ENCODE measurements around the gene SUPT6H.

The SUPT6H gene

DNA sequence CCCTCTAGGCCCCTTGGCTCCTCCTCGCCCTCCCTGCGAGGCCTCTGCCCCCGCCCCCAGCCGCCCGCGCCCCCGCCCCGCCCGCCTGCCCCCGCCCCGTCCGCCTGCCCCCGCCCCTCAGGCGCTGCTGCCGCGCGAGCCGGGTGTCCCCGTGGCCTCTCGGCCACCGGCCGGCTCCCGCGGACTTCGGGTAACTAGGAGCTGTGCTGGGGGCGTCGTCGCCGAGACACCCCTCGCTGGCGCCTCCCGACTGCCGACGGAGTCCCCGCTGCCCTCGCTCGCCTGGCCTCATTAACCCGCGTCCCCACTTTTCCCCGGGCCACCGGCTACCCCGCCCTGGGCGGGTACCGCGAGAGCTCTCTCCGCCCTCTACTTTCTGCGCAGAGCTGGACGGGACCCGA is 64.2 kb downstream of the SUPT6H start, which contains the start of gene TLCD1:
TLCD1 (minus strand) TSS at position 8 of the 401 bp plus-strand sequence. CDS start 136 bp downstream, outside the sequence.
- H3K36me3 ChIP-seq (ENCODE audit: insufficient read depth, low read length) = peaks cover 43% of the 10 kb centered on the region
- H3K4me1 ChIP-seq (ENCODE audit: insufficient read depth, low read length, severe bottlenecking) = peaks cover 62% of the 10 kb centered on the region
- peak within 1 kb of the TSS; percentile 66 for H3K4me3 ChIP-seq (ENCODE audit: low read depth, low read length, poor library complexity, severe bottlenecking)
- peak within 1 kb of the TSS; percentile 91 for H3K4me2 ChIP-seq (ENCODE audit: low read length)
- no peaks in the 10 kb centered on the region for H3K9me3 ChIP-seq (ENCODE audit: low read length)
- no peaks in the 10 kb centered on the region for H4K20me1 ChIP-seq (ENCODE audit: insufficient read depth, low read length)
- H3K9ac ChIP-seq (ENCODE audit: low read length) = peak within 1 kb of the TSS; percentile 78
- no peaks in the 10 kb centered on the region for H3K9me2 ChIP-seq (ENCODE audit: low read depth, low read length)
- peaks cover 4% of the 10 kb centered on the region for H3K79me2 ChIP-seq (ENCODE audit: insufficient read depth, low read length)
- H3K27ac ChIP-seq (ENCODE audit: low read depth, low read length, poor library complexity, severe bottlenecking) = peak within 1 kb of the TSS; percentile 97
- no peaks in the 10 kb centered on the region for H3K27me3 ChIP-seq (ENCODE audit: insufficient read depth, low read length)
- H2AFZ ChIP-seq (ENCODE audit: low read length) = no peak within 1 kb of the TSS
- peaks cover 20% of the 10 kb centered on the region for H3F3A ChIP-seq (ENCODE audit: insufficient read depth, low read length)
- no peak for TF ChIP-seq EZH2 (IDR thresholded peaks at IDR 0.05; ENCODE audit: borderline replicate concordance, low read length)
- TF ChIP-seq, protein P1, sequence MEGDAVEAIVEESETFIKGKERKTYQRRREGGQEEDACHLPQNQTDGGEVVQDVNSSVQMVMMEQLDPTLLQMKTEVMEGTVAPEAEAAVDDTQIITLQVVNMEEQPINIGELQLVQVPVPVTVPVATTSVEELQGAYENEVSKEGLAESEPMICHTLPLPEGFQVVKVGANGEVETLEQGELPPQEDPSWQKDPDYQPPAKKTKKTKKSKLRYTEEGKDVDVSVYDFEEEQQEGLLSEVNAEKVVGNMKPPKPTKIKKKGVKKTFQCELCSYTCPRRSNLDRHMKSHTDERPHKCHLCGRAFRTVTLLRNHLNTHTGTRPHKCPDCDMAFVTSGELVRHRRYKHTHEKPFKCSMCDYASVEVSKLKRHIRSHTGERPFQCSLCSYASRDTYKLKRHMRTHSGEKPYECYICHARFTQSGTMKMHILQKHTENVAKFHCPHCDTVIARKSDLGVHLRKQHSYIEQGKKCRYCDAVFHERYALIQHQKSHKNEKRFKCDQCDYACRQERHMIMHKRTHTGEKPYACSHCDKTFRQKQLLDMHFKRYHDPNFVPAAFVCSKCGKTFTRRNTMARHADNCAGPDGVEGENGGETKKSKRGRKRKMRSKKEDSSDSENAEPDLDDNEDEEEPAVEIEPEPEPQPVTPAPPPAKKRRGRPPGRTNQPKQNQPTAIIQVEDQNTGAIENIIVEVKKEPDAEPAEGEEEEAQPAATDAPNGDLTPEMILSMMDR (IDR thresholded peaks at IDR 0.05; ENCODE audit: low read length) = no peak

GRCh38 chr17:28726627-28727491 is 64.9 kb downstream of the SUPT6H start:
- no peaks in the 10 kb centered on the region for H3K27me3 ChIP-seq (ENCODE audit: insufficient read depth, low read length)
- H3K9me3 ChIP-seq (ENCODE audit: low read length) = no peaks in the 10 kb centered on the region
- no peak for TF ChIP-seq EZH2 (IDR thresholded peaks at IDR 0.05; ENCODE audit: borderline replicate concordance, low read length)
- TF ChIP-seq, protein P1 (IDR thresholded peaks at IDR 0.05; ENCODE audit: low read length) = peak; percentile 96
- H3K79me2 ChIP-seq (ENCODE audit: insufficient read depth, low read length) = no peaks in the 10 kb centered on the region
- H3K4me3 ChIP-seq (ENCODE audit: low read depth, low read length, poor library complexity, severe bottlenecking) = peak overlapping the region; percentile 66
- H3K4me1 ChIP-seq (ENCODE audit: insufficient read depth, low read length, severe bottlenecking) = peaks cover 56% of the 10 kb centered on the region
- no peaks in the 10 kb centered on the region for H4K20me1 ChIP-seq (ENCODE audit: insufficient read depth, low read length)
- peaks cover 20% of the 10 kb centered on the region for H3F3A ChIP-seq (ENCODE audit: insufficient read depth, low read length)
- no peaks in the 10 kb centered on the region for H3K9me2 ChIP-seq (ENCODE audit: low read depth, low read length)
- H3K9ac ChIP-seq (ENCODE audit: low read length) = peak overlapping the region; percentile 78
- peak overlapping the region; percentile 91 for H3K4me2 ChIP-seq (ENCODE audit: low read length)
- H3K27ac ChIP-seq (ENCODE audit: low read depth, low read length, poor library complexity, severe bottlenecking) = peak overlapping the region; percentile 97
- no peak overlapping the region; the same call in 1 of the 2 replicates for H2AFZ ChIP-seq (ENCODE audit: low read length)
- H3K36me3 ChIP-seq (ENCODE audit: insufficient read depth, low read length) = peaks cover 37% of the 10 kb centered on the region

DNA sequence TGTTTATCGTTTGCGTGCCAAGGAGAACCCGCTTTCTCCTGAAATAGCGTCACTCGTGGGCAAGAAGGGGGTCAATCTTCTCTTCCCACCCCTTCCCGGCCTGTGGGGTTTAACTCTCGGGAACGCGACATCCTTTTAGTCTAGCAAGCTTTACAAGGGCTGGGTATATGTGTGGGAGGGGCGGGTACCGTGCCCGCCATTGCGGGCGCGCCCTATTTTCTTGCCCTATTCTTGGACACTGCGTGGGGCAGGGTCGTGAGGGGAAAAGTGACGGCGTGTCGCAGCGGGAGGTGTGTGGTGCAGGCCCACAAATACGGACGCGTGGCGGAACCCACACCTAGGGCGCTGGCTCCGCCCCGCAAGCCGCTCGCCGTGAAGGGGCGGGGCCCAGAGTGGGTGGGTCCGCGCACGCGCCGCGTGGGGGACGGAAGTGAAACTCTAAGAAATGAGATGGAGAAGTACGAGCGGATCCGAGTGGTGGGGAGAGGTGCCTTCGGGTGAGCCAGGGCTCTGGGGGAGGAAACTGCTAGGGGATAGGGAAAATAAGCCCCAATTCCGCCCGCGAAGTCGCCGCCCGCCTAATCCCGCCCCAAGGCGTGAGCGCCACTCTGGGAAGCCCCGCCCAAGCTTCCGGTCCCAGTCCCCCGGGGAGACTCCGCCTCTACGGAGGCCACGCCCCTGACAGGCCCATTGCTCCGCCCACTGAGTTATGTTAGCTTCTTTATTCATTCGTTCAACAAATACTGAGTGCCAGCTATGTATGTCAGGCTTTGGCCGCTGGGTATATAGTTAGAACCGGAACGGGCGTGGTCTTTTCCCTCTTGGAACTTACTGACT is 66.6 kb downstream of the SUPT6H start, which contains the start of gene NEK8:
NEK8 (plus strand) TSS at position 425 of the 837 bp plus-strand sequence; CDS start at position 451, 26 bp downstream.
- Histone ChIP-seq H3K4me2 (ENCODE audit: low read length) (peak within 1 kb of the TSS; percentile 91), H3K9me2 (ENCODE audit: low read depth, low read length) (no peaks in the 10 kb centered on the region), H3K4me3 (ENCODE audit: low read depth, low read length, poor library complexity, severe bottlenecking) (peak within 1 kb of the TSS; percentile 66), H3K36me3 (ENCODE audit: insufficient read depth, low read length) (peaks cover 19% of the 10 kb centered on the region), H3K27me3 (ENCODE audit: insufficient read depth, low read length) (no peaks in the 10 kb centered on the region), H2AFZ (ENCODE audit: low read length) (no peak within 1 kb of the TSS), H3K4me1 (ENCODE audit: insufficient read depth, low read length, severe bottlenecking) (peaks cover 39% of the 10 kb centered on the region), H3K9ac (ENCODE audit: low read length) (peak within 1 kb of the TSS; percentile 78), H4K20me1 (ENCODE audit: insufficient read depth, low read length) (no peaks in the 10 kb centered on the region), H3K79me2 (ENCODE audit: insufficient read depth, low read length) (no peaks in the 10 kb centered on the region), H3K9me3 (ENCODE audit: low read length) (no peaks in the 10 kb centered on the region), H3K27ac (ENCODE audit: low read depth, low read length, poor library complexity, severe bottlenecking) (peak within 1 kb of the TSS; percentile 97), H3F3A (ENCODE audit: insufficient read depth, low read length) (peaks cover 11% of the 10 kb centered on the region)
- TF ChIP-seq EZH2 (IDR thresholded peaks at IDR 0.05; ENCODE audit: borderline replicate concordance, low read length) = no peak
- TF ChIP-seq, protein P1 (IDR thresholded peaks at IDR 0.05; ENCODE audit: low read length) = no peak

Measured in OCI-LY1 (cell line).